HepG2 (cell line): Measurements from ENCODE around the gene MTHFSD. TPM values are rescaled to one million over a fixed set of nuclear protein-coding genes. Genes with fewer than 3 reads are reported as not detected.

Experiments used
- ATAC-seq: fragments of 200-7000 bp; cut with Tn5 transposase; 3 replicates; pipeline ENCODE4 v1.9.1; 2020; ENCODE audit warnings: mild to moderate bottlenecking, moderate library complexity
- BruUV-seq: library from RNA; stranded (reverse); fragments of 400-500 nt; replicated peaks from 2 replicates; lab custom pipeline; 2021; lab: Mats Ljungman, UMichigan
- CTCF ChIA-PET: fragments of 300-600 bp; formaldehyde crosslinking; extraction: SDS; loops from one replicate; lab custom pipeline; 2021; ENCODE audit warnings: low total read pairs, inconsistent platforms, low intra/inter-chr PET ratio; lab: Yijun Ruan, JAX
- POLR2A ChIA-PET: fragments of 350-600 bp; sonication (Branson Sonifier 250); formaldehyde crosslinking; loops from one replicate; lab custom pipeline; 2020; ENCODE audit warnings: antibody characterized with exemption, inconsistent platforms; lab: Yijun Ruan, JAX
- DNase-seq: peaks from one replicate; pipeline ENCODE4 v3.0.0-alpha.2; 2015; ENCODE audit warnings: low spot score
- FAIRE-seq: peaks from 3 replicates; lab custom pipeline; 2011; peaks lifted over from hg19 to GRCh38; lab: Jason Lieb, UNC
- H2AFZ ChIP-seq: one replicate; pipeline ENCODE4 v1.6.1; 2011; ENCODE audit warnings: low read length, inconsistent platforms
- H3K27ac ChIP-seq: fragments of 300-600 bp; 3 replicates; pipeline ENCODE4 v1.8.0; 2011; ENCODE audit warnings: mixed run types, mild to moderate bottlenecking, mixed read lengths, low read length, inconsistent platforms; ENCODE audit not compliant: insufficient read depth; ENCODE audit errors: extremely low read length
- H3K27me3 ChIP-seq, 2 experiments: fragments of 200-600 bp in 1 of 2; 2 replicates in 1 of 2; 3 replicates in 1 of 2; pipeline versions ENCODE4 v1.6.0 to v1.8.0; 2011; ENCODE audit warnings: low read length in 2 of 2, mild to moderate bottlenecking in 2 of 2, moderate library complexity in 2 of 2, inconsistent platforms in 1 of 2; ENCODE audit not compliant: insufficient read depth in 2 of 2, control insufficient read depth in 1 of 2
- H3K36me3 ChIP-seq, 2 experiments: fragments of 200-600 bp in 1 of 2; replicated peaks in 1 of 2; 2 replicates in 1 of 2; 3 replicates in 1 of 2; pipeline versions ENCODE4 v1.5.1 to v1.8.0; 2011; ENCODE audit warnings: low read length in 2 of 2, inconsistent platforms in 1 of 2; ENCODE audit not compliant: insufficient read depth in 2 of 2, control insufficient read depth in 1 of 2
- H3K4me1 ChIP-seq: 2 replicates; pipeline ENCODE4 v1.5.1; 2012; ENCODE audit warnings: low read length, inconsistent platforms; ENCODE audit not compliant: insufficient read depth
- H3K4me2 ChIP-seq: 2 replicates; pipeline ENCODE4 v1.6.0; 2011; ENCODE audit warnings: low read depth, low read length, inconsistent platforms
- H3K4me3 ChIP-seq, 3 experiments: fragments of 200-600 bp in 1 of 3; sonication (generic), shearing (Covaris generic) in 1 of 3; replicated peaks in 1 of 3; 2 replicates each; pipeline ENCODE4 v1.5.1; 2011 to 2016; ENCODE audit warnings: low read length in 3 of 3, inconsistent platforms in 2 of 3, low read depth in 2 of 3, mild to moderate bottlenecking in 2 of 3, control low read depth in 1 of 3, mixed read lengths in 1 of 3; ENCODE audit not compliant: insufficient read depth in 1 of 3
- H3K79me2 ChIP-seq: one replicate; pipeline ENCODE4 v1.6.1; 2011; ENCODE audit warnings: low read length, inconsistent platforms; ENCODE audit not compliant: insufficient read depth
- H3K9ac ChIP-seq: 2 replicates; pipeline ENCODE4 v1.6.0; 2011; ENCODE audit warnings: mild to moderate bottlenecking, low read depth, low read length, inconsistent platforms; ENCODE audit not compliant: insufficient read depth
- H3K9me3 ChIP-seq: 2 replicates; pipeline ENCODE4 v1.5.1; 2012; ENCODE audit warnings: mild to moderate bottlenecking, low read length
- H4K20me1 ChIP-seq: 2 replicates; pipeline ENCODE4 v1.6.0; 2011; ENCODE audit warnings: inconsistent platforms, mild to moderate bottlenecking, low read length, moderate library complexity; ENCODE audit not compliant: insufficient read depth
- CBX2 ChIP-seq, 2 experiments: fragments of 200-600 bp in 1 of 2; sonication (generic); formaldehyde crosslinking in 1 of 2; IDR thresholded peaks; 2 replicates each; pipeline versions ENCODE4 v1.7.0 to v1.8.1; 2018 to 2022; ENCODE audit warnings: low read depth in 2 of 2, low read length in 1 of 2, mild to moderate bottlenecking in 1 of 2, missing genetic modification reagents in 1 of 2
- FOXK1 ChIP-seq: sonication (generic); formaldehyde crosslinking; IDR thresholded peaks from 2 replicates; pipeline ENCODE4 v1.4.0; 2020; ENCODE audit warnings: low read depth, missing genetic modification reagents, borderline replicate concordance
- GATAD1 ChIP-seq: IDR thresholded peaks from 2 replicates; pipeline ENCODE4 v1.6.1; 2016; ENCODE audit warnings: missing genetic modification reagents, missing compliant biosample characterization
- HNRNPUL1 ChIP-seq: fragments of 200-400 bp; formaldehyde crosslinking; IDR thresholded peaks from 2 replicates; pipeline ENCODE4 v1.6.1; 2017; ENCODE audit warnings: low read depth, mild to moderate bottlenecking, low read length, moderate library complexity
- TCF7L2 ChIP-seq: IDR thresholded peaks from 2 replicates; pipeline ENCODE4 v1.6.1; 2011; ENCODE audit warnings: mild to moderate bottlenecking, low read depth, low read length, moderate library complexity
- XRCC5 ChIP-seq: fragments of 200-400 bp; formaldehyde crosslinking; optimal IDR thresholded peaks from 2 replicates; pipeline ENCODE3; 2017; ENCODE audit warnings: mild to moderate bottlenecking, low read length
- ZNF607 ChIP-seq: sonication (generic); formaldehyde crosslinking; IDR thresholded peaks from 2 replicates; pipeline ENCODE4 v1.5.1; 2020; ENCODE audit warnings: missing genetic modification reagents, mild to moderate bottlenecking, borderline replicate concordance
- ZNF687 ChIP-seq: sonication (generic); formaldehyde crosslinking; IDR thresholded peaks from 2 replicates; pipeline ENCODE4 v1.5.1; 2020; ENCODE audit warnings: mild to moderate bottlenecking, missing genetic modification reagents, moderate library complexity
- WGBS: methylation state at CpG from one replicate; pipeline ENCODE4 v1.1.6; 2017; ENCODE audit warnings: low lambda C conversion rate; 5-methylcytosine and 5-hydroxymethylcytosine counted together
- in situ Hi-C: cut with HindIII; loops from 2 replicates; pipeline ENCODE4 v1.10.0; 2017; ENCODE audit warnings: low pct_unique_long_range_greater_than_20kb; ENCODE audit not compliant: extremely low pct_ligation_motif_present
- intact Hi-C: fragments of 100-400 bp; cut with micrococcal nuclease; formaldehyde crosslinking; loops from one replicate; pipeline ENCODE4 v1.10.0; 2022; ENCODE audit not compliant: unreplicated experiment
- polyA plus RNA-seq, 8 experiments: library from polyadenylated mRNA; depleted of rRNA in 3 of 8; stranded (reverse) in 7 of 8; unstranded in 1 of 8; fragments of >200 nt; fragmentation: Illumina TruSeq in 4 of 8; extraction: Trizol in 4 of 8; gene quantifications; 2 replicates each; pipeline versions ENCODE4 v1.2.1 to v1.2.3, GENCODE V29; 2011 to 2016; ENCODE audit warnings: low read depth in 4 of 8, missing spikeins in 1 of 8, mixed read lengths in 1 of 8; ENCODE audit not compliant: insufficient read depth in 1 of 8
- total RNA-seq, 5 experiments: library from RNA; depleted of rRNA; stranded (reverse); fragments of >200 nt; fragmentation: Illumina TruSeq; extraction: Trizol; gene quantifications; 2 replicates each; pipeline ENCODE4 v1.2.3, GENCODE V29; 2016; ENCODE audit warnings: low read depth in 1 of 5

MTHFSD gene
- total and polyA plus RNA-seq, 2 of the 13 experiments (the other 11 are each of a cell fraction or from before 2014, with no cell fraction given) = 14.2 to 16.3 TPM

DNA sequence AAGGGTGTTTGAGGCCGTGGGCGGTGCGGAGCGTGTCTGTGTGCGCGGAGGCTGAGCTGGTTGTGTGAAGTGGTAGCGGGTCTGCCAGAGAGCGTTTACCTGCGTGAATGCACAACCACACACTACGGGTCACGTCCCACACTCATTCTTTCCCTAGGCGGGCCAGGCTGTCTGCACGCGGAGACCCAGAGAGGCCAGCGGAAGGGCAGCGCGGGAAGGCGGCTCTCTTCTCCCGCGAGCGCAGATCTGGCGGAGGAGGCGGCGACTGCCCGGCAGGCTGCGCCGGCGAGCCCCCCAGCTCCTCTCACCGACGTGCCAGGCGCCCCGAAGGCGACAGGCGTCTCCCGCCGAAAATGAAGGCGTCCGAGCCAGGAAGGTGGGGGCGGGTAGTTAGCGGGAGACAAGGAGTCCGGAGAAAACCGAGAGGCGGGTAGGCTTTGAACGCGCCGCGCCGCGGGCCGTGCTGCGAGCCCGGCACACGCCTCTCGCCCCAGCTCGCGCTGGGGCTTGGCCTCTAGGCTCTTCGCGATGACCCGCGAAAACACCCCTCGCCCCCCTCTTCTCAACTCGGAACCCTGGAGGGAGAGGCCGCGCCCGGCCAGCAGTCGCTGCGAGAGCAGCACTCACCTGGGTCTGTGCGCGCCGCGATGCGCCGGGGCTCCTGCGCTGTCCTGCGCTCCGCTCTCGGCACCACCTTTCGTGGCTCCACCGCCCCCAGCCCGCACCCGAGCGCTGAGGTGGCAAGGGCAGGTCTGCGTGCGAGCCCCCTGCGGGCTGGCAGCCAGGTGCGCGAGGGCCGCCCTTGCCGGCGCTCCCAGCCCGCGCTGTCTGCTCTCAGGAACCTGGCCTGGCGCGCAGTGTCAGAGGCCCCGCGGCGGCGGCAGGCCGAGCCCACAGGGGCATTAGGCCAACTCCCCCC lies 46.7 kb downstream of the MTHFSD start:
- Histone ChIP-seq H3K9ac (no peak overlapping the region), H2AFZ (no peak overlapping the region), H3K9me3 (no peaks in the 10 kb centered on the region), H4K20me1 (no peaks in the 10 kb centered on the region; the same call in 1 of the 2 replicates), H3K4me3 (no peak overlapping the region), H3K4me2 (no peak overlapping the region), H3K4me1 (no peaks in the 10 kb centered on the region), H3K27ac (no peak overlapping the region), H3K36me3 (no peaks in the 10 kb centered on the region), H3K27me3 (peaks cover 32 to 92% of the 10 kb centered on the region in 2 experiments), H3K79me2 (no peaks in the 10 kb centered on the region)
- BruUV-seq = no TSS peak
- in situ Hi-C loops (loop anchor here (25.0 kb wide), 1 partner anchor 696 kb away; no protein-coding TSS in a partner anchor), intact Hi-C loops (no loop called here)
- 64% methylated on average over 47 of the region's 99 CpGs for WGBS
- no peak for ATAC-seq
- no peak for FAIRE-seq
- no peak for TF ChIP-seq ZNF687
- no peak for TF ChIP-seq GATAD1
- TF ChIP-seq CBX2 (IDR thresholded peaks at IDR 0.05; ENCODE audit: low read depth, low read length) = no peak
- TF ChIP-seq CBX2 (CRISPR knock-in tag; IDR thresholded peaks at IDR 0.05; ENCODE audit: low read depth) = no peak
- no peak for TF ChIP-seq ZNF607 (CRISPR knock-in tag)
- no peak for TF ChIP-seq FOXK1
- TF ChIP-seq TCF7L2 = no peak
- no peak for TF ChIP-seq XRCC5
- TF ChIP-seq HNRNPUL1 = no peak
- CTCF ChIA-PET = no interaction called here
- no peak for DNase-seq
- POLR2A ChIA-PET = no interaction called here
